ENCODE measurements around the gene XRCC3.

XRCC3 gene

DNA sequence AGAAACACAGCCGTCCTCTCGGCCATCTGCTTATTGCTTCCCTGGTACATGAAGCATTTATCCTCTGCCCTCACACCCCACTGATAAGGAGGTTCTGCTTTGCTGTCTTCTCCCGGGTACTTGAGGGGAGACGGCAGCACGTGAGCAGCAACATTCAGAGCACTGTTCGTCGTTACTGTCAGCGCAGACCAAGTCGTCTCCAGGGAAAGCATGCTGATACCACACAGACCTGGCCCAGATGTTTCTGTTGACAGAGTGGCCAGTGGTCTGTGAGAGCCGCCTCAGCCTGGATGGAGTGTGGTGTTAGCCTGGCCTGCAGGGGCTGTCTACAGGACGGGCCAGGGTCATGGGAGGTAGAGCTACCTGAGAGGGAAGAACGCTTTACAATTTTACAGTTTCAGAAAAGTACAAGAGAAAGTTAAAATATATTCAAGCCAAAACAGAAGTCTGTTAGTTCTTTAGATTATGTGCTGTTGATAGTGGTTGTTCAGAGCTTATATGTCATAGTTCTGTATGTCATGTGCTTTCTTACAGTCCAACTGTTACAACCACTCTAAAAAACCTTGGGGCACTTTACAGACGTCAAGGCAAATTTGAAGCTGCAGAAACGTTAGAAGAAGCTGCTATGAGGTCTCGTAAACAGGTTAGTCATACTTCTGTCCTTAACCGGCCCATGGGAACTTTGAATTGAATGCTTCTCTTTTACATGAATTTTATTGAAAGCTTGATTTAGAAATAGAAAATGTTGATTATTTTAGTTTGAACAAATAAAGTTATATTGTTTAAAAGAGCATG is 38.2 kb downstream of the XRCC3 start:
- TF ChIP-seq GATA2 (IDR thresholded peaks at IDR 0.05; ENCODE audit: low read depth, low read length) (no peak), GATA3 (IDR thresholded peaks at IDR 0.05; ENCODE audit: low read depth, low read length) (no peak)

DNA sequence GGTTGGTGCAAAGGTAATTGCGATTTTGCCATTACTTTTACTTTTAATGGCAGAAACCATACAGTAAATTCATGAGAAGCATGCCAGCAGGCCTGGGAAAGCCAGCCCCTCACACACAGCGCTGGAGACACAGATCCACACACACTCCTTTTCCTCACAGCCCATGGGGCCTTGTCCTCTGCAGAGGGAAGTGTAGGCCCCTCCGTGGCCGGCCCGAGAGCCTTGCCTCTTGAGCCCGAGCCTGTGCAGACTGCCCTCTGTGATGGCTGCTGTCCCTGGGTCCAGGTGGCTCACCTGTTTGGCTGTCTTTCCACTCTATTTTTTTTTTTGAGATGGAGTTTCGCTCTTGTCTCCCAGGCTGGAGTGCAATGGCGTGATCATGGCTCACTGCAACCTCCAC is 39.3 kb downstream of the XRCC3 start:
- TF ChIP-seq GATA2 (IDR thresholded peaks at IDR 0.05; ENCODE audit: low read depth, low read length) = no peak
- no peak for TF ChIP-seq GATA3 (IDR thresholded peaks at IDR 0.05; ENCODE audit: low read depth, low read length)

DNA sequence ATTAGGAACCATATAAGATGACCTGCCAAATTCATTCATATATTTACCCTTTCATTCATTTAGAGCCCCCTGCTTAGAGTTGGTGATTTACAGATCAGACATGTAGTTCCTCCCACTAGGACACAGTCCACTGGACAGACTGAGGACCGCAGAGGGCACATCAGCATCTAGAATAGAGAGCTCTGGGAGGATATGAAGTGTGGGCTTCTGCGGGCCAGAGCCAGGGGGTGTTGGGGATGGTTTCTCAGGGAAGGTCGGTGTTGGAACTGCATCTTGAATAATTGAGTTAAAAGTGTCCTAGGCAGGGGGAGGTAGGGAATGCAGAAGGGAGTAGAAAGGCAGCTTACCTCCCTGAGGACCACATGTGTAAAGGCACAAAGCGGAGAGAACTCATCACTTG is 43.3 kb downstream of the XRCC3 start:
- TF ChIP-seq GATA3 (IDR thresholded peaks at IDR 0.05; ENCODE audit: low read depth, low read length) (no peak), GATA2 (IDR thresholded peaks at IDR 0.05; ENCODE audit: low read depth, low read length) (no peak)

DNA sequence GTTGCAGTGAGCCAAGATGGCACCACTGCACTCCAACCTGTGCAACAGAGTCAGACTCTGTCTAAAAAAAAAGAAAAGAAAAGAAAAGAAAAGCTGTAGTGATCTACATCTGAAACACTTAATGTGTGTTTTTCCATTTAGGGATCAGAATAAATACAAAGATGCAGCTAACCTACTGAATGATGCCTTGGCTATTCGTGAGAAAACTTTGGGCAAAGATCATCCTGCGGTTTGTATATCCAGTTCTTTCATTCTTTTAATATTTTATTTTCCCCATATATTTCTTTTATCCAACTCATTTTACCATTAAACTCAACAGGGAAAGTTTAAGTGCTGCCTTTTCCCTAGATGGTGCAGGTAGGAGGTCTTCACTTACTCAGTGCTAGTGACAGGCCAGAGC is 45.9 kb downstream of the XRCC3 start:
- TF ChIP-seq GATA2 (IDR thresholded peaks at IDR 0.05; ENCODE audit: low read depth, low read length) (no peak), GATA3 (IDR thresholded peaks at IDR 0.05; ENCODE audit: low read depth, low read length) (no peak)

DNA sequence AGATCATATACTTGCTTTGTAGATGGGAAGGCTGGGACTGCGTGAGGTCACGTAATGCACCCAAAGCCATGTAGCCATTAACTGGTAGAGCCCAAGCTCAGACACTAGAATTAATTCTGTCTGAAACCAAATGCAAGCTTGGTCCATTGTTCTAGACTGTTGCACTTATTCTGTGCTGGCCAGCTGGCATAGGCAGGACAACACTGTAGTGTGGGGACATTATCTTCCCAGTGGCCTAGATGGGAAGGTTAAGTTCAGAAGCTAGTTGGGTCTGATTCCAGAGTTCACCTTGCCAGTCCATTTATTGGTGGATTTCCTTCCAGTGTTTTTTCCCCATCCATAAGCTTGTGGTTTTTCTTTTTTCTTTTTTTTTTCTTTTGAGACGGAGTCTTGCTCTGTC is 47.1 kb downstream of the XRCC3 start:
- TF ChIP-seq GATA2 (IDR thresholded peaks at IDR 0.05; ENCODE audit: low read depth, low read length) (no peak), GATA3 (IDR thresholded peaks at IDR 0.05; ENCODE audit: low read depth, low read length) (no peak)

DNA sequence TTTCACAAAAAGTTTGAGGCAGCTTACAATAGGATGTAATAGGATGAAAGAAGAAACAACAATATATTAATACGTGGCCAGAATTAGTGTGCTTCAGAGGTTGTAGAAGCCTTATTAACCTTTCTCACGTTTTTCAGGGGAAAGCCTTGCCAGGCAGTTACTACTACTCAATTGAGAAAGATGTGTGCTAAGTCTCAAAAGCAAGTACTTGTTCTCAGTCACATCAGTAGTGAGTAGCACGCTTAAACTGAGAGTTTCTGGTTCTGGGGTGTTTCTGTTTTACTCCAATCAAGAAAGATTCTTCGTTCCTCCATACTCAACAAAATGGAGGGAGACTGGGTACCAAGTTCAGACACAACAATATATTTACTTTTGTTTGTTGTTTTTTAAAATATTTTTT is 47.6 kb downstream of the XRCC3 start:
- TF ChIP-seq GATA2 (IDR thresholded peaks at IDR 0.05; ENCODE audit: low read depth, low read length) (no peak), GATA3 (IDR thresholded peaks at IDR 0.05; ENCODE audit: low read depth, low read length) (no peak)

DNA sequence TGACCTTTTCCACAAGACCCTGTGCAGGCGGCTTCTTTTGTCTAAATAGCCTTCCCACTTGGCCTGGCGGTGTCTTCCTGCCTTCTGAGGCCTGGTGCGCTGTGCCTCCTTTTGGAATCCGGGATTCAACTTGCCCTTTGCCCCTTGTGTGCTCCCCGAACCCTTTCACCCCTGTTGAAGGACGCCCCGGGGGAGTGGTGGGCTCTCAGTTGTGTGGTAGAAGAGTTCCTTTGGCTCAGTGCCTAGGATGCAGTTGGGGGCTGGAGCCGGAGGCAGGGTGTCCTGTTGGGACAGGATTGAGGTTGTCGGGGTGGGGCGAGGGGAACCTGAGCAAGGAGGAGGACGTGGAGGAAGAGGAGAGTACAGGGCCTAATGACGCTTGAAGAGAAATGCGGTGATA is 51.7 kb downstream of the XRCC3 start:
- TF ChIP-seq GATA3 (IDR thresholded peaks at IDR 0.05; ENCODE audit: low read depth, low read length) (no peak), GATA2 (IDR thresholded peaks at IDR 0.05; ENCODE audit: low read depth, low read length) (no peak)

DNA sequence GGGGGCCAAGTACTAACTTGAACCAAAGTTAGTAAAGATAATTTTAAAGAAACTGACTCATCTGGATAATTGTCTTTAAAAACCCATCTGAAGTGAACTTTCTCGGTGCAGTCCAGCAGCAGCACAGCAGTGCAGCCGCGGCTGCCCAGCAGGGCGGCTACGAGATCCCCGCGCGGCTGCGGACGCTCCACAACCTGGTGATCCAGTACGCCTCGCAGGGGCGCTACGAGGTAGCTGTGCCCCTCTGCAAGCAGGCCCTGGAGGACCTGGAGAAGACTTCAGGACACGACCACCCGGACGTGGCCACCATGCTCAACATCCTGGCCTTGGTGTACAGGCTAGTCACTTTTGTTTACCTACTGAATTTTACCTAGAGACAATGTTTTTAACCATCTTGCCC is 52.7 kb downstream of the XRCC3 start:
- TF ChIP-seq GATA2 (IDR thresholded peaks at IDR 0.05; ENCODE audit: low read depth, low read length) (no peak), GATA3 (IDR thresholded peaks at IDR 0.05; ENCODE audit: low read depth, low read length) (no peak)

DNA sequence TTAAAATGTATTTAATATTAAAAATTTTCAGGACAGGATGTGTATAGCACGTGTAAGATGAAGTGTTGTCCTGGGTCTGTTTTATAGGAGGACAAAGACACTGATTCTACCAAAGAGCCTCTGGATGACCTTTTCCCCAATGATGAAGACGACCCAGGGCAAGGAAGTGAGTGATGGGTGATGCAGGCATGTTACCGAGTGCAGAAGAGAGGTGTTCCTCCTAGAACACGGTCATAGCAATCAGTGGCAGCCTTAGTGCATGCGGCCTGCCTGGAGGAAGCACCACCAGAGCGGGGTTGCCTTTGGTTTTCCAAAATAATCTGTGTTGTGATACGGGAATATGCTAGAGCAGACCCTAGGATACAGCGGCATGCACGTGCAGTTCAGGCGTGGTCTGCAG is 53.2 kb downstream of the XRCC3 start:
- TF ChIP-seq GATA3 (IDR thresholded peaks at IDR 0.05; ENCODE audit: low read depth, low read length) (no peak), GATA2 (IDR thresholded peaks at IDR 0.05; ENCODE audit: low read depth, low read length) (no peak)

DNA sequence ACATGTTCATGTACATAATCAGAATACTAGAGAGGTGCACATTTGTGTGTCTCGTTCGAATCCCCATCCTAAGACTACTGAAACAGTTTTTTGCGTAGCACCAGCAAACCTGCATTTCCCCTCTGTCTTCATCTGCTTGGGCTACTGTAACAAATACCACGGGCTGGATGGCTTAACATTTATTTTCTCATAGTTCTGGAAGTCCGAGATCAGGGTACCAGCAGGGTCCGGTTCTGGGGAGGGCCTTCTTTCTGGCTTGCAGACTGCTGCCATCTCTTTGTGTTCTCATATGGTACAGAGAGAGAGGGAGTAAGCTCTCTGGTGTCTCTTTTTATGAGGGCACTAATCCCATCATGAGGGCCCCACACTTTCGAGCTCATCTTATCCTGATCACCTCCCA is 55.6 kb downstream of the XRCC3 start:
- no peak for TF ChIP-seq GATA3 (IDR thresholded peaks at IDR 0.05; ENCODE audit: low read depth, low read length)
- no peak for TF ChIP-seq GATA2 (IDR thresholded peaks at IDR 0.05; ENCODE audit: low read depth, low read length)

DNA sequence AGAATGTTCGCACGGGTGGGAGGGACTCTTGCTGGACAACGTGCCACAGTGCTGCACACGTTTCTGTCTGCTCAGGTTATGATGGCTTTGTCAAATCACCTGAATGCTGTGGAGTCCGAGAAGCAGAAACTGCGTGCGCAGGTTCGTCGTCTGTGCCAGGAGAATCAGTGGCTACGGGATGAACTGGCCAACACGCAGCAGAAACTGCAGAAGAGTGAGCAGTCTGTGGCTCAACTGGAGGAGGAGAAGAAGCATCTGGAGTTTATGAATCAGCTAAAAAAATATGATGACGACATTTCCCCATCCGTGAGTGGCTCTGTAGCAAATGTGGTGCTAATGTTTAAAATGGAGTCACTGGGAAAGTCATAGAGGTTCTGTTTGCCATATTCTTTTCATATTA is 57.8 kb downstream of the XRCC3 start:
- TF ChIP-seq GATA3 (IDR thresholded peaks at IDR 0.05; ENCODE audit: low read depth, low read length) (no peak), GATA2 (IDR thresholded peaks at IDR 0.05; ENCODE audit: low read depth, low read length) (no peak)

DNA sequence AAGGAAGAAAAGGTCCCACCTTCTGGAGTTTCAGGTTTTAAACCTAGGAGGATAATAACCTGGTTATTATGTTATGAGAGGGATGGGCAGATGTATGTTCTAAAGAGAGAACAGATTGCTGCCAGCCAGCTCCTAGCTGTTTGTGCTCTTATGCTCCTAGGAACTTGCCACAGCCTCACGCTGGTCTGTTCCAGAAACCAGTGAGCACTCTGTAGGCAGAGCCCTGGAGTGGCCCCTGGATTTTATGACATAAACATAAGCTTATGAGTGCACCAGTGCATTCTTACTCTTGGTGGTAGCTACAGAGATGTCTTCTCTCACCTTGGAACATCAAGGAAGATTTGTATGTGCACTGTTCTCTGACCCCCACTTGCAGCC is 58.5 kb downstream of the XRCC3 start:
- TF ChIP-seq GATA3 (IDR thresholded peaks at IDR 0.05; ENCODE audit: low read depth, low read length) (no peak), GATA2 (IDR thresholded peaks at IDR 0.05; ENCODE audit: low read depth, low read length) (no peak)

DNA sequence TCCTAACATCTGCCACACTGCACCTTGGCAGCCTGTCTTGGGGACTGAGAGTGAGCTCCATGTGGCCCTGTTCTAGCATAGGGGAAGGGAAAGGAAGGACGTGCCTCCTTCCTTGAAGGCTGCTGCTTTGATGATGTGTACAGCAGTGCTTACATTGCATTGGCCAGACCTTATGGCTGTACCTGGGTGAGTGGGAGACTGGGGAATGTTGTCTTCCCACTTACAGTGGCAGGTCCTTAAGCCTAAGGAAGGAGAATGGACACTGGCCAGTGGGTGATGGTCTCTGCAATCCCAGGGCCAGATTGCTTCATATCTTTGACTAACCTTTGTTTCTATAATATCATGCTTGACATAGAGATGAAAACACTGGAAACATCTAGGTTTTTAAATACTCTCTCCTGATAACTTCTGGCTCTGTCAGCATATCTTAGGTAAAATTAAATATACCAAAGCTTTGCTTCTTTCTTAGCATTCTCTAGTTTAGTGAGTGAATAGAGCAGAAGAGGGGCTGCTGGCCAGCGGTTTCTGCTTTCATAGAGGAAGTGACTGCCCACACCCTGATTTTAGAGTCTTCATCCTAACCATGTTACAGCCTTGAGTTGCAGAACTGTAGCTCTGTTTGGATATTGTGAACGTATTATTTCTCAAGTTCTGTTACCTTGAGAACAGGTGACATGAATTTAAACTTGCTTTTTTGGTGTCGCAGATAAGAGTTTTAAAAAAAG is 59.1 kb downstream of the XRCC3 start:
- no peak for TF ChIP-seq GATA2 (IDR thresholded peaks at IDR 0.05; ENCODE audit: low read depth, low read length)
- TF ChIP-seq GATA3 (IDR thresholded peaks at IDR 0.05; ENCODE audit: low read depth, low read length) = no peak

DNA sequence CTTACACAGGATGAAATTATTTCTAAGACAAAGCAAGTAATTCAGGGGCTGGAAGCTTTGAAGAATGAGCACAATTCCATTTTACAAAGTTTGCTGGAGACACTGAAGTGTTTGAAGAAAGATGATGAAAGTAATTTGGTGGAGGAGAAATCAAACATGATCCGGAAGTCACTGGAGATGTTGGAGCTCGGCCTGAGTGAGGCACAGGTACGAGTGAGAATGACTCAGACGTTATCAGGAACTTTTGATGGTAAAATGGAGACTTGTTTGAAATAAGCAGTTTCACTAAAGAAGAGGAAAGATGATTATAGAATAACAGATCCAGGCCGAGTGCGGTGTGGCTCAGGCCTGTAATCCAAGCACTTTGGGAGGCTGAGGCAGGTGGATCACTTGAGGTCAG is 60.6 kb downstream of the XRCC3 start:
- no peak for TF ChIP-seq GATA3 (IDR thresholded peaks at IDR 0.05; ENCODE audit: low read depth, low read length)
- TF ChIP-seq GATA2 (IDR thresholded peaks at IDR 0.05; ENCODE audit: low read depth, low read length) = no peak

DNA sequence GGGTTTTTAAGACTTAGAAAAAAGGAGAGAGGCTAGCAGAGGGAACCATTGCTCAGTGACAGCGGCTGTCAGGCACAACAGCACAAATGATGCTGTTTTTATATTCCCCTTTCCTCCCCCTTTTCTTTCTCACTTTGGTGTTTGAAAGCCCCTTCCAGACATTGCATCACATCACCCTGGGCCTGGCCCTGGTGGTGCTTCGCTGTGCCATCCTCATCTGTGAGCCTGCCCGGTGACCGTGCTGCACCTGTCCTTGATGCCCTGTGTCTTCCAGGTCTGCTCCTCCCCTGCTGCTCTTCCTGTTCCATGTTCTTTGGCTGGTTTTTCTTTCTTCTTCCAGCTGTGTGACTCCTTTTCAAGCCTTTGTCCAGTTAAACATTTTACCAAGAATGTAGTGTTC is 61.4 kb downstream of the XRCC3 start:
- TF ChIP-seq GATA3 (IDR thresholded peaks at IDR 0.05; ENCODE audit: low read depth, low read length) (no peak), GATA2 (IDR thresholded peaks at IDR 0.05; ENCODE audit: low read depth, low read length) (no peak)

Measured in SH-SY5Y (cell line).